HCT116 (cell line): ENCODE data around the gene IQSEC3. TPM values are rescaled to one million over a fixed set of nuclear protein-coding genes. Genes with fewer than 3 reads are reported as not detected.
"Not testable (repeated sequence)": the region's sequence is repeated elsewhere in the genome, so short reads cannot be mapped to it uniquely, and the experiment has no call there.

Experiments used
- ATAC-seq: fragments of 200-7000 bp; cut with Tn5 transposase; 2 replicates; pipeline ENCODE4 v1.9.1; 2020; ENCODE audit warnings: mild to moderate bottlenecking, moderate library complexity
- BruUV-seq: library from RNA; stranded (reverse); fragments of 400-500 nt; replicated peaks from 2 replicates; lab custom pipeline; 2021; lab: Mats Ljungman, UMichigan
- CTCF ChIA-PET: fragments of 300-600 bp; sonication (Branson Sonifier 250); formaldehyde crosslinking; loops from one replicate; lab custom pipeline; 2021; ENCODE audit warnings: antibody characterized with exemption; lab: Charles Lee
- POLR2A ChIA-PET: fragments of 300-600, 350-600 bp; sonication (Branson Sonifier 250); formaldehyde crosslinking; loops from one replicate; lab custom pipeline; 2021; ENCODE audit warnings: antibody characterized with exemption; lab: Charles Lee
- RAD21 ChIA-PET, 2 experiments: fragments of 300-600 bp; sonication (Branson Sonifier 250); formaldehyde crosslinking; loops; one replicate each; lab custom pipeline; 2023; ENCODE audit warnings: low total read pairs in 2 of 2; ENCODE audit not compliant: uncharacterized antibody in 2 of 2, unreplicated experiment in 2 of 2, low non-redundant PET in 1 of 2; lab: Charles Lee
- DNase-seq: peaks from one replicate; pipeline ENCODE4 v3.0.0-alpha.2; 2010; ENCODE audit warnings: low read depth, low spot score
- H2AFZ ChIP-seq: fragments of 200-600 bp; shearing (Covaris generic), sonication (generic); 2 replicates; pipeline ENCODE4 v1.6.1; 2017; ENCODE audit warnings: low read depth, mixed run types, mixed read lengths, antibody characterized with exemption, low read length; ENCODE audit not compliant: poor library complexity, severe bottlenecking
- H3K27ac ChIP-seq: 2 replicates; pipeline ENCODE4 v1.5.1; 2012; ENCODE audit warnings: low read depth, low read length
- H3K27me3 ChIP-seq: fragments of 200-600 bp; sonication (generic); 2 replicates; pipeline ENCODE4 v1.6.1; 2016; ENCODE audit warnings: mixed run types, low read length, mixed read lengths; ENCODE audit not compliant: insufficient read depth
- H3K36me3 ChIP-seq, 2 experiments: fragments of 200-500 bp in 1 of 2; fragments of 200-600 bp in 1 of 2; sonication (Bioruptor generic) in 1 of 2; sonication (generic) in 1 of 2; 2 replicates each; pipeline versions ENCODE4 v1.5.1 to v1.6.1; 2014 to 2016; ENCODE audit warnings: low read length in 2 of 2, inconsistent platforms in 1 of 2, mixed read lengths in 1 of 2, mixed run types in 1 of 2; ENCODE audit not compliant: insufficient read depth in 2 of 2, control insufficient read depth in 1 of 2
- H3K4me1 ChIP-seq, 2 experiments: fragments of 200-600 bp in 1 of 2; sonication (generic) in 1 of 2; 2 replicates each; pipeline versions ENCODE4 v1.5.1 to v1.6.1; 2012 to 2017; ENCODE audit warnings: low read length in 2 of 2, inconsistent platforms in 1 of 2, mild to moderate bottlenecking in 1 of 2, mixed read lengths in 1 of 2, mixed run types in 1 of 2, moderate library complexity in 1 of 2; ENCODE audit not compliant: insufficient read depth in 2 of 2, control insufficient read depth in 1 of 2
- H3K4me2 ChIP-seq: fragments of 200-600 bp; sonication (generic); 2 replicates; pipeline ENCODE4 v1.6.1; 2017; ENCODE audit warnings: mixed run types, low read length, mixed read lengths
- H3K4me3 ChIP-seq, 2 experiments: fragments of 200-600 bp in 1 of 2; sonication (generic) in 1 of 2; replicated peaks in 1 of 2; 2 replicates each; pipeline ENCODE4 v1.5.1; 2011 to 2016; ENCODE audit warnings: low read length in 2 of 2, control low read depth in 1 of 2, low read depth in 1 of 2, mild to moderate bottlenecking in 1 of 2, mixed read lengths in 1 of 2, mixed run types in 1 of 2
- H3K79me2 ChIP-seq: fragments of 200-600 bp; sonication (generic); 2 replicates; pipeline ENCODE4 v1.6.1; 2017; ENCODE audit warnings: mild to moderate bottlenecking, mixed run types, low read length, moderate library complexity, mixed read lengths; ENCODE audit not compliant: insufficient read depth
- H3K9ac ChIP-seq: fragments of 200-600 bp; sonication (generic); 2 replicates; pipeline ENCODE4 v1.6.1; 2016; ENCODE audit warnings: low read length, mixed read lengths
- H3K9me2 ChIP-seq: fragments of 200-600 bp; sonication (generic), shearing (Covaris generic); 2 replicates; pipeline ENCODE4 v1.6.1; 2017; ENCODE audit warnings: mixed run types, mild to moderate bottlenecking, moderate library complexity; ENCODE audit not compliant: insufficient read depth
- H3K9me3 ChIP-seq, 2 experiments: fragments of 200-500 bp in 1 of 2; fragments of 200-600 bp in 1 of 2; sonication (Bioruptor generic) in 1 of 2; sonication (generic) in 1 of 2; 2 replicates each; pipeline ENCODE4 v1.6.1; 2014 to 2017; ENCODE audit warnings: low read length in 2 of 2, mixed read lengths in 2 of 2, inconsistent platforms in 1 of 2, low read depth in 1 of 2, mild to moderate bottlenecking in 1 of 2, mixed run types in 1 of 2, moderate library complexity in 1 of 2; ENCODE audit not compliant: control insufficient read depth in 1 of 2, insufficient read depth in 1 of 2
- H4K20me1 ChIP-seq: fragments of 200-600 bp; sonication (generic), shearing (Covaris generic); 2 replicates; pipeline ENCODE4 v1.6.1; 2017; ENCODE audit warnings: mixed run types, mild to moderate bottlenecking, moderate library complexity; ENCODE audit not compliant: insufficient read depth
- CBX3 ChIP-seq: IDR thresholded peaks from 2 replicates; pipeline ENCODE4 v1.6.1; 2012; ENCODE audit warnings: low read depth
- CEBPB ChIP-seq: IDR thresholded peaks from 2 replicates; pipeline ENCODE4 v1.6.1; 2012; ENCODE audit warnings: low read depth
- ELF1 ChIP-seq: IDR thresholded peaks from 2 replicates; pipeline ENCODE4 v1.6.1; 2012; ENCODE audit warnings: low read depth, borderline replicate concordance
- EZH2 ChIP-seq: fragments of 200-600 bp; sonication (generic); IDR thresholded peaks from 2 replicates; pipeline ENCODE4 v1.6.1; 2017; ENCODE audit warnings: antibody characterized with exemption, mixed run types
- FOSL1 ChIP-seq: IDR thresholded peaks from 2 replicates; pipeline ENCODE4 v1.6.1; 2012; ENCODE audit warnings: low read depth
- JUND ChIP-seq: IDR thresholded peaks from 2 replicates; pipeline ENCODE4 v1.6.1; 2012
- POLR2AphosphoS5 ChIP-seq: IDR thresholded peaks from 2 replicates; pipeline ENCODE4 v1.6.1; 2011; ENCODE audit warnings: mild to moderate bottlenecking, low read depth, low read length, moderate library complexity
- RAD21 ChIP-seq: IDR thresholded peaks from 2 replicates; pipeline ENCODE4 v1.6.1; 2012; ENCODE audit warnings: low read depth, mild to moderate bottlenecking
- YY1 ChIP-seq: IDR thresholded peaks from 2 replicates; pipeline ENCODE4 v1.6.1; 2011; ENCODE audit warnings: low read length, low read depth, moderate library complexity, mild to moderate bottlenecking; ENCODE audit not compliant: insufficient replicate concordance; ENCODE audit errors: extremely low read depth
- ZFX ChIP-seq: fragments of 450-650 bp; IDR thresholded peaks from 2 replicates; pipeline ENCODE4 v1.6.1; 2017
- ZNF274 ChIP-seq: fragments of 200-500 bp; sonication (Bioruptor generic); IDR thresholded peaks from 2 replicates; pipeline ENCODE4 v1.6.1; 2014; ENCODE audit warnings: mild to moderate bottlenecking, low read depth, low read length, inconsistent platforms
- intact Hi-C: fragments of 100-400 bp; cut with micrococcal nuclease; formaldehyde crosslinking; loops from 2 replicates; pipeline ENCODE4 v1.10.0; 2022
- total RNA-seq: library from RNA; stranded (reverse); gene quantifications from one replicate; pipeline ENCODE4 v1.2.1, GENCODE V29; 2021; ENCODE audit not compliant: unreplicated experiment
- TF ChIP-seq, protein P1 (sequence below), 3 experiments: fragments of 200-600 bp in 1 of 3; sonication (generic) in 1 of 3; IDR thresholded peaks in 2 of 3; conservative IDR thresholded peaks in 1 of 3; 2 replicates each; pipeline ENCODE4 v1.5.1; 2012 to 2017; ENCODE audit warnings: low read depth in 2 of 3, low read length in 2 of 3, antibody characterized with exemption in 1 of 3, borderline replicate concordance in 1 of 3, control low read depth in 1 of 3, mild to moderate bottlenecking in 1 of 3, mixed read lengths in 1 of 3, mixed run types in 1 of 3, moderate library complexity in 1 of 3; ENCODE audit not compliant: insufficient read depth in 1 of 3
- TF ChIP-seq, protein P2 (sequence below): IDR thresholded peaks from 2 replicates; pipeline ENCODE4 v1.6.1; 2012

The IQSEC3 gene
- total RNA-seq, 1 experiment from 2014 or later = not detected

DNA sequence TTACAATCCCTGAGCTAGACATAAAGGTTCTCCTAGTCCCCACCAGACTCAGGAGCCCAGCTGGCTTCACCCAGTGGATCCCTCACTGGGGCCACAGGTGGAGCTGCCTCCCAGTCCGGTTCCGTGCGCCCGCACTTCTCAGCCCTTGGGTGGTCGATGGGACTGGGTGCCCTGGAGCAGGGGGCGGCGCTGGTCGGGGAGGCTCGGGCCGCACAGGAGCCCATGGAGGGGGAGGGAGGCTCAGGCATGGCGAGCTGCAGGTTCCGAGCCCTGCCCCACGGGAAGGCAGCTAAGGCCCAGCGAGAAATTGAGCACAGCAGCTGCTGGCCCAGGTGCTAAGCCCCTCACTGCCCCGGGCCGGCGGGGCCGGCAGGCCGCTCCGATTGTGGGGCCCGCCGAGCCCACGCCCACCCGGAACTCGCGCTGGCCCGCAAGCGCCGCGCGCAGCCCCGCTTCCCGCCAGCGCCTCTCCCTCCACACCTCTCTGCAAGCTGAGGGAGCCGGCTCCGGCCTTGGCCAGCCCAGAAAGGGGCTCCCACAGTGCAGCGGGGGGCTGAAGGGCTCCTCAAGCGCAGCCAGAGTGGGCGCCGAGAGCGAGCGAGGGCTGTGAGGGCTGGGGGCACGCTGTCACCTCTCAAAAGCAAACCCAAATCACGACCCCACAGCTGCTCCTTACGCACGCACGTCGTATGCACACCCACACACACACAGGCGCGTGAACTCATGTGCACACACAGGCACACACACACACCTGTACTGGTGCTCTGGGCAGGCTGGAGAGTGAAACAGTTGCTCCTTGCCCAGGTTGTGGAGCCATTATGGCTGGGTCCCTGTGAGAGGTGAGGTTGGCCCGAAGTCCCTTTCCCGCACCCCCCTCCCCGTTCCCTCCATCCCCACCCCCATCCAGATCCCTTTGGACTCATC, 121.7 kb downstream of the IQSEC3 start:
- H3K27ac ChIP-seq, H3K4me1 ChIP-seq, H3K27me3 ChIP-seq, H3K9me3 ChIP-seq, H3K79me2 ChIP-seq, H3K9me2 ChIP-seq, intact Hi-C loops, RAD21 ChIA-PET, H3K36me3 ChIP-seq, H4K20me1 ChIP-seq, ATAC-seq, BruUV-seq, CTCF ChIA-PET, DNase-seq, H3K9ac ChIP-seq, H3K4me3 ChIP-seq: not testable (repeated sequence)
- Histone ChIP-seq H2AFZ (peak overlapping the region; percentile 85), H3K4me2 (peak overlapping the region; percentile 62)
- POLR2A ChIA-PET = interaction anchor here (0.9 to 1.1 kb wide), 2 partner anchors 12 to 31 kb away, joined by 3 read pairs; no protein-coding TSS in a partner anchor

DNA sequence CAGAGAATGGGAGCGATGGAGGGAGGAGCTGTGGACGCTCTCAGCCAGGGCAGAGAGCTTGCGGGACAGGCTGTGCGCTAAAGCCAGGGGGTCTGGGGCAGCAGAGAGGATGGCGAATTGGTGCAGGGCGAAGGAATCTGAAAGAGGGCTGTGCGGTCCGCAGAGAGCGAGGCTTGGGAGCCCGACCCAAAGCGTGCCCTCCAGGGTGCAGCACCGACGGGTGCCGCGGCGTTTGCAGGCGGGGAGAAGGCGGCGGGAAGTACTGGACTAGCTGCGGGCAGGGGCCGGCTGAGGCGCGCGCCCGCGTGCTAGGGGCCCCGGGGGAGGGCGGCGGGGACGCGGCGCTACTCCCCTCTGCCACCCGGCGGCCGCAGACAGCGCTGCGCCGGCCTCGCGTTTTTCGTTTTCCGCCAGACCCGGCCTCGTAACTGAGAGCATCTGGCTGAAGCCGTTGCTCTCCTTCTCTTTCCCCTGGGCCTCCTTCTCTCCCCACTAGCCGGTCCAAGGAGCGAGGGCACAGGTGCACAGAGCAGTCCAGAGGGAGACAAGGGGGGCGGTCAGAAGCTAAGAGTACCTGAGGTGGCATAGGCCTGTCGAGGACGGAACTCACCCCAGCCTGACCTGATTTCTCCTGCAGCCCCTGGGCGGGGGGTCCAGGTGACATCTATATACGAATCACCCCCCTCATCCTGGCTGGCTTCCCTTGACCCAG, 122.5 kb downstream of the IQSEC3 start:
- H3K9me3 ChIP-seq = no peaks in the 10 kb centered on the region
- ATAC-seq (peak; percentile 91), DNase-seq (no peak)
- peaks cover 0 to 8% of the 10 kb centered on the region in 2 experiments; a peak in 2 of 4 replicates for H3K4me1 ChIP-seq
- ChIA-PET CTCF (no interaction called here), POLR2A (interaction anchor here (0.9 kb wide), 1 partner anchor 30 kb away, joined by 3 read pairs; no protein-coding TSS in a partner anchor), RAD21 (no interaction called here)
- no peak overlapping the region for H3K4me3 ChIP-seq
- no peak overlapping the region for H3K9ac ChIP-seq
- intact Hi-C loops = no loop called here
- no peaks in the 10 kb centered on the region for H3K9me2 ChIP-seq
- H2AFZ ChIP-seq = peak overlapping the region; percentile 85
- H4K20me1 ChIP-seq = no peaks in the 10 kb centered on the region
- H3K79me2 ChIP-seq = no peaks in the 10 kb centered on the region
- no peaks in the 10 kb centered on the region for H3K36me3 ChIP-seq
- no peak for TF ChIP-seq ZNF274
- no peak for TF ChIP-seq EZH2
- TF ChIP-seq ZFX = peak; percentile 21; the same call in 1 of the 2 replicates
- TF ChIP-seq CBX3 = no peak
- no peak for TF ChIP-seq CEBPB
- no peak for TF ChIP-seq FOSL1
- TF ChIP-seq POLR2AphosphoS5 = no peak
- no peak; the same call in none of the 2 replicates for TF ChIP-seq RAD21
- TF ChIP-seq ELF1 = no peak
- no peak for TF ChIP-seq YY1
- TF ChIP-seq, protein P1, sequence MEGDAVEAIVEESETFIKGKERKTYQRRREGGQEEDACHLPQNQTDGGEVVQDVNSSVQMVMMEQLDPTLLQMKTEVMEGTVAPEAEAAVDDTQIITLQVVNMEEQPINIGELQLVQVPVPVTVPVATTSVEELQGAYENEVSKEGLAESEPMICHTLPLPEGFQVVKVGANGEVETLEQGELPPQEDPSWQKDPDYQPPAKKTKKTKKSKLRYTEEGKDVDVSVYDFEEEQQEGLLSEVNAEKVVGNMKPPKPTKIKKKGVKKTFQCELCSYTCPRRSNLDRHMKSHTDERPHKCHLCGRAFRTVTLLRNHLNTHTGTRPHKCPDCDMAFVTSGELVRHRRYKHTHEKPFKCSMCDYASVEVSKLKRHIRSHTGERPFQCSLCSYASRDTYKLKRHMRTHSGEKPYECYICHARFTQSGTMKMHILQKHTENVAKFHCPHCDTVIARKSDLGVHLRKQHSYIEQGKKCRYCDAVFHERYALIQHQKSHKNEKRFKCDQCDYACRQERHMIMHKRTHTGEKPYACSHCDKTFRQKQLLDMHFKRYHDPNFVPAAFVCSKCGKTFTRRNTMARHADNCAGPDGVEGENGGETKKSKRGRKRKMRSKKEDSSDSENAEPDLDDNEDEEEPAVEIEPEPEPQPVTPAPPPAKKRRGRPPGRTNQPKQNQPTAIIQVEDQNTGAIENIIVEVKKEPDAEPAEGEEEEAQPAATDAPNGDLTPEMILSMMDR (IDR thresholded peaks at IDR 0.05 in 2 of 3, conservative IDR thresholded peaks at IDR 0.05 in 1 of 3; ENCODE audit: borderline replicate concordance in 1 of 3, insufficient read depth in 1 of 3, low read depth in 2 of 3, low read length in 2 of 3) = peak; percentile 17 to 68 (median 63); a peak in 4 of 6 replicates
- no peak for TF ChIP-seq JUND
- TF ChIP-seq, protein P2, sequence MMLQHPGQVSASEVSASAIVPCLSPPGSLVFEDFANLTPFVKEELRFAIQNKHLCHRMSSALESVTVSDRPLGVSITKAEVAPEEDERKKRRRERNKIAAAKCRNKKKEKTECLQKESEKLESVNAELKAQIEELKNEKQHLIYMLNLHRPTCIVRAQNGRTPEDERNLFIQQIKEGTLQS = no peak
- no peak overlapping the region; the same call in 1 of the 2 replicates for H3K27ac ChIP-seq
- H3K4me2 ChIP-seq = peak overlapping the region; percentile 62
- no peaks in the 10 kb centered on the region for H3K27me3 ChIP-seq
- BruUV-seq = no TSS peak
